ENCODE data around the gene ANP32B. TPM values are rescaled to one million over a fixed set of nuclear protein-coding genes. Genes with fewer than 3 reads are reported as not detected.
A peak's percentile ranks its signal among the peaks of the same experiment; 100 is the strongest.
"Not testable (repeated sequence)": the region's sequence is repeated elsewhere in the genome, so short reads cannot be mapped to it uniquely, and the experiment has no call there.

Gene ANP32B
- 8.5 and 13.1 TPM in 2 replicates for total RNA-seq

- peak; percentile 56 for DNase-seq (ENCODE audit: low read depth, low spot score)
These were observed at the start of gene ANP32B for GRCh38 chr9:97982683-97983588. ANP32B (plus strand) TSS chr9:97983341; CDS start chr9:97983556, 215 bp downstream.

GRCh38 chr9:97934321-97935115, 48.6 kb upstream of the ANP32B start:
- DNase-seq (ENCODE audit: low read depth, low spot score): no peak

GRCh38 chr9:97935276-97935675, 47.9 kb upstream of the ANP32B start:
- no peak for DNase-seq (ENCODE audit: low read depth, low spot score)

- no peak for DNase-seq (ENCODE audit: low read depth, low spot score)
These were observed 46.1 kb upstream of the ANP32B start for GRCh38 chr9:97936998-97937397.

- no peak for DNase-seq (ENCODE audit: low read depth, low spot score)
These were observed 45.0 kb upstream of the ANP32B start, which contains the start of gene HEMGN for GRCh38 chr9:97938081-97938644. HEMGN (minus strand) TSS chr9:97938172; CDS start chr9:97938136, 36 bp downstream.

- DNase-seq (ENCODE audit: low read depth, low spot score): no peak
These were observed 42.9 kb upstream of the ANP32B start for GRCh38 chr9:97940233-97940632.

- DNase-seq (ENCODE audit: low read depth, low spot score): no peak
These were observed 42.4 kb upstream of the ANP32B start for GRCh38 chr9:97940741-97941140.

GRCh38 chr9:97941323-97941722, 41.8 kb upstream of the ANP32B start:
- no peak for DNase-seq (ENCODE audit: low read depth, low spot score)

GRCh38 chr9:97943308-97943855, 39.8 kb upstream of the ANP32B start:
- DNase-seq (ENCODE audit: low read depth, low spot score): no peak

- DNase-seq (ENCODE audit: low read depth, low spot score): no peak
These were observed 38.5 kb upstream of the ANP32B start for GRCh38 chr9:97944612-97945011.

GRCh38 chr9:97945470-97945869, 37.7 kb upstream of the ANP32B start:
- DNase-seq (ENCODE audit: low read depth, low spot score): not testable (repeated sequence)

- not testable (repeated sequence) for DNase-seq (ENCODE audit: low read depth, low spot score)
These were observed 36.0 kb upstream of the ANP32B start for GRCh38 chr9:97947094-97947493.

GRCh38 chr9:97950873-97951272, 32.3 kb upstream of the ANP32B start:
- not testable (repeated sequence) for DNase-seq (ENCODE audit: low read depth, low spot score)

GRCh38 chr9:97954550-97954989, 28.6 kb upstream of the ANP32B start:
- DNase-seq (ENCODE audit: low read depth, low spot score): no peak

GRCh38 chr9:97956331-97956730, 26.8 kb upstream of the ANP32B start:
- DNase-seq (ENCODE audit: low read depth, low spot score): no peak

GRCh38 chr9:97958812-97959511, 24.2 kb upstream of the ANP32B start:
- DNase-seq (ENCODE audit: low read depth, low spot score): no peak

GRCh38 chr9:97959585-97959984, 23.6 kb upstream of the ANP32B start:
- no peak for DNase-seq (ENCODE audit: low read depth, low spot score)

GRCh38 chr9:97960678-97961328, 22.3 kb upstream of the ANP32B start:
- not testable (repeated sequence) for DNase-seq (ENCODE audit: low read depth, low spot score)

- no peak for DNase-seq (ENCODE audit: low read depth, low spot score)
These were observed 21.8 kb upstream of the ANP32B start for GRCh38 chr9:97961361-97961760.

- no peak for DNase-seq (ENCODE audit: low read depth, low spot score)
These were observed 21.0 kb upstream of the ANP32B start for GRCh38 chr9:97962136-97962535.

All from pulmonary artery endothelial cell (primary cell).